GM21529 (cell line): ENCODE data around the gene CELF4.

Experiments
- ATAC-seq: cut with Tn5 transposase; IDR thresholded peaks from one replicate; pipeline ENCODE4 v1.9.1; 2021; ENCODE audit not compliant: unreplicated experiment

CELF4 gene

DNA sequence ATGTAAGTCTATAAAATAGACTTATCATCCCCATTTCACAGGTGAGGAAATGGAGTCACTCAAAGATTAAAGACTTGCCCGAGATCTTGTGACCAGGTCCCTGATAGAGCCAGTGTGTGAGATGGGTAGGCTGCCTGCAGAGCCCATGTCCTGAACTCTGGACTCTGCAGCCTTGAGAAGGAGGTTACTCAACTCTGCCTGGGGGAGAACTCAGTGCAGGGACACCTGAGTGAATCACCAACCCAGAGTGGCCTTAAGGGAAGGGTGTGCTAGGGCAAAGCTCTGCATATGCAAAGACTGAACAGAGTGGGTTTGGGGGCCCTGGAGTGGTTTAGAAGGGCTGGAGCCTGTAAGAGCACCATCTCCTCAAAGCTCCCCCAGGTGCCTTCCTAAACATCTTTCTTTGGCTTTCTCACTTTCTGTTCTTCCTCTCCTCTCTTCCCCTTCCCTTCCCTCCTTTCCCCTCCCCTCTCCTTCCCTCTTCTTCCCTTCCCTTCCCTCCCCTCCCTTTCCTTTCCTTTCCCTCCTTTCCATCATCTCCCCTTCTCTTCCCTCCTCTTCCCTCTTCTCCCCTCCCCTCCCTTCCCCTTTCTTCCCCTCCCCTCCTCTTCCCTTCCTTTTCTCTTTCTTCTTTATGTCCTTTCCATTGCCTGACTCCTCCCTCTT is 67.6 kb downstream of the CELF4 start:
- no peak for ATAC-seq

- no peak for ATAC-seq
Measured at GRCh38 chr18:37496568-37496967, 69.0 kb downstream of the CELF4 start.

- ATAC-seq, result no peak
Measured at GRCh38 chr18:37495354-37495753, 70.2 kb downstream of the CELF4 start.

GRCh38 chr18:37494406-37494805 is 71.2 kb downstream of the CELF4 start:
- no peak for ATAC-seq

GRCh38 chr18:37493352-37493935 is 72.2 kb downstream of the CELF4 start:
- ATAC-seq, result no peak

GRCh38 chr18:37492952-37493351 is 72.6 kb downstream of the CELF4 start:
- no peak for ATAC-seq

DNA sequence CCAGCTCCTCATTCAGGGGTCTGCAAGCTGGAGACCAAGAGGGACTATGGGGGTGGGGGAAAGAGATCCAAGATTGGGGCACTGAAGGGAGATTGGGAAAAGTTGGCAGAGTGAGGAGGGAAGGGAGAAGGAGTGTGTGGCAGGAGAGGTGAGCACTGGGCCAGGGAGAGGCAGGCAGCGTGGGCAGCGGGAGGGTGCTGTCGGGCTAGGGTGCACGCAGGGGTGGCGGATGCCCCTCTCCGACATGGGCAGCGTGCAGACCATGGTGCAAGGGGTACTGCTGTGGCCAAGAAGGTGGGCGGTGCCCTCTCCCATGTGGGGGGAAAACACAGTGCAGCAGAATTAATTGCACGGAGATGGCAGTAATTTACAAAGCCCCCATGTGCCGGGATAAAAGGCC is 74.1 kb downstream of the CELF4 start:
- ATAC-seq, result no peak

- no peak for ATAC-seq
Measured at GRCh38 chr18:37489998-37490397, 75.6 kb downstream of the CELF4 start.

DNA sequence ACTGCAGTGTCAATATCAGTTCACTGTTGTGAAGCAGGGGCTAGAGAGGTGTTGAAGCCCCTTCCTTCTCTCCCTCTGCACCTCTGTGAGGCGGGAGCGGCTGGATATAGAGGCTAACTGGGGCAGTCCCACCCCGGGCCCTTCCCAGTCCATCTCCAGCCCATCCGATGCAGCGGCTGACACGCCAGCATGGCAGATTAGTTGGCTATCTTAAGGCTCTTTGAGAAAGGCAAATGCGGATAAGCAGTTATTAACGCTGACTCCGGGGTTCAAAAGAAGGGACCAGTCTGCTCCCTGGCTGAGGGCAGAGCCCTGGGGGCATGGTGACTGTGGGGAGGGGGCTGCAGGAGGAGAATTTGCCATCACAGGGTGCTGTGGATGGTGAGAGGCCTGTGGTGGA is 76.6 kb downstream of the CELF4 start:
- ATAC-seq, result no peak

- no peak for ATAC-seq
Measured at GRCh38 chr18:37487400-37487867, 78.2 kb downstream of the CELF4 start.

DNA sequence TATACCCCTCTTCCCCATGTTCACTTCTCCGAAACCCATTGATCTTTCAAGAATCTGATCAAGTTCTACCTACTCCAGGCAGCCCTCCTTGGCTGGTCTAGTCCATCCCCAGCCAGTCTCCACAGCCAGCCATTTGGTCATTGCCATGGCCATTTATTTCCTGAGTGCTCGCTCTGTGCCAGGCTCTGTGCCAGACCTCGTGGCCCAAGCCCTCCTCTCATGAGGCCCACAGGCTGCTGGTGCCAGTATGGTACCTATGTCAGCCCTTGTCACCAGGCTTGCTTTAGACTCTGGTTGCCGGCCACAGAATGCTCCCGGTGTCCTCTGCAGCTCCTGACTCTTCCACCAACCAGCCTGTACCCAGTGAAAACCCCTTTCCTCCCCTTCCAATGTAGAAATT is 78.8 kb downstream of the CELF4 start:
- no peak for ATAC-seq

DNA sequence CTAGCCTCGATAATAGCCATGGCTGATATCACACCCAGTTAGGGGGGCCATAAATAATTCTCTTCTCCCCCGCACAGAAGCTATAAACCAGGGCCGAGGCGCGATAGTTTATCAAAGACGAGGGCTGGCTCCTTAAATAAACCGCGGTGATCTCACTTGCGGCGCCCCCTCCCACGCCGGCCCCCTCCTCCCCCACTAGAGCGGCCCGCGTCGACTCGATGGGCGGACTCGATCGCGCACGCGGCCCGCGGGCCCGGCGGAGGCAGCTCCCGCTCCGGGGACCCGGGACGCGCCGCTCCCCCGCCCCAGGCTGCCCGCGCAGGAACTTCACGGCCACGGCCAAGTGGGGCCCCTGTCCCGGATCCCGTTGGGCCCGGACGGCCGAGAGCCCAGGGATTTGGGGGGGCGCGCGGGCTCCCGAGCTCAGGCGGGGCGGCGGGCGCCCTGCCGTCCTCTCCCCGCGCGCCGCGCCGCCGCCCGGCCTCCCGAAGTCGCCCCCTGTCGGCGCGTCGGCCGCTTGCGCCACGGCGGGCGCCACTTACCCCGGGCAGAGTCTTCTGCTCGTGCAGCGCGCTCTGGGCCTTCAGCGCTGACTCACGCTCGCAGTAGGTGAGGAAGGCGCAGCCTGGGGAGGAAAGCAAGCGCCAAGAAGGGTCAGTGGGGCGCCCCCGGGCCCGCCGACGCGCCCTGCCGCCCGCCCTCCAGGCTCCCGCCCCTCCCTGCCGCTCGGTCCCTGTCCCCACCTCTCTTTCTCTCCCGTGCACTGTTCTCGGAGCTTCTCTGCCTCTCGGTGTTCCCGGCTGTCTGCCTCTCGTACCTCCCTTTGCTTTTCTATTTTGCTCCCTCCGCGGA is 80.4 kb downstream of the CELF4 start:
- ATAC-seq, result no peak

GRCh38 chr18:37483984-37484819 is 81.4 kb downstream of the CELF4 start:
- no peak for ATAC-seq

GRCh38 chr18:37483221-37483971 is 82.2 kb downstream of the CELF4 start:
- ATAC-seq, result no peak

- ATAC-seq, result no peak
Measured at GRCh38 chr18:37482433-37482832, 83.2 kb downstream of the CELF4 start.

DNA sequence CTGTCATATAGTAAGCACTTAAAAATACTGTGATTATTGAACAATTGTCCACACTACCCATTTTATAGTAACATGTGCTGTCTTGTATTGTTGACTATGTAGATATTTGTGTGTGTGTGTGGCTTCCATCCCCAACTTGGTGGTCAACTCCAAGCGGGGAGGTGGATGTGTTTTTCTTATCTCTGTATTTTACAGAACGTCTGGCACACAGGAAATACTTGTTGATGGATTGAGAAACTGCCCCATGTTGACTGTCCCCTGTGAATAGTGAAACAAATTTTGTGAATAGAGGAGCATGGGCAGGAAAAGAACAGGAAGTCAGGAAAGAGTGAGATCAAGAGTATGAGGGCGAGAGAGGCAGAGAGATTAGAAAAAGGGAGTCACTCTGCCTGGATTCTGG is 83.6 kb downstream of the CELF4 start:
- ATAC-seq, result no peak

- no peak for ATAC-seq
Measured at GRCh38 chr18:37481491-37481890, 84.1 kb downstream of the CELF4 start.

- no peak for ATAC-seq
Measured at GRCh38 chr18:37481072-37481471, 84.5 kb downstream of the CELF4 start.

GRCh38 chr18:37476611-37477295 is 88.8 kb downstream of the CELF4 start:
- no peak for ATAC-seq

GRCh38 chr18:37476182-37476581 is 89.4 kb downstream of the CELF4 start:
- no peak for ATAC-seq
